Retina (tissue), 1 donor: ENCODE results near the gene APOA4.
"Not testable (repeated sequence)": the region's sequence is repeated elsewhere in the genome, so short reads cannot be mapped to it uniquely, and the experiment has no call there.

Experiments used
- DNase-seq: peaks from one replicate; pipeline ENCODE4 v3.0.0-alpha.2; 2016

The APOA4 gene

GRCh38 chr11:116829525-116830183 is 6.5 kb upstream of the APOA4 start, which contains the start of gene APOC3:
Gene APOC3, plus strand, starts transcription at chr11:116829907. Its CDS starts 676 bp downstream, at chr11:116830583.
- no peak for DNase-seq

GRCh38 chr11:116828632-116829524 is 5.8 kb upstream of the APOA4 start:
- DNase-seq: no peak

- DNase-seq: no peak
Observed at GRCh38 chr11:116827461-116827860, 4.4 kb upstream of the APOA4 start.

- DNase-seq: no peak
Observed at GRCh38 chr11:116826751-116827431, 3.8 kb upstream of the APOA4 start.

- DNase-seq: no peak
Observed at GRCh38 chr11:116825854-116826750, 3.0 kb upstream of the APOA4 start.

GRCh38 chr11:116825434-116825833 is 2.3 kb upstream of the APOA4 start:
- DNase-seq: no peak

GRCh38 chr11:116822575-116822974 is 529 bp downstream of the APOA4 start:
- no peak for DNase-seq

GRCh38 chr11:116821050-116821918 is 1.8 kb downstream of the APOA4 start:
- DNase-seq: no peak

- DNase-seq: no peak
Observed at GRCh38 chr11:116819049-116819448, 4.1 kb downstream of the APOA4 start.

- no peak for DNase-seq
Observed at GRCh38 chr11:116814502-116814901, 8.6 kb downstream of the APOA4 start.

GRCh38 chr11:116813781-116814471 is 9.2 kb downstream of the APOA4 start:
- DNase-seq: no peak

GRCh38 chr11:116813170-116813569 is 9.9 kb downstream of the APOA4 start:
- no peak for DNase-seq

- no peak for DNase-seq
Observed at GRCh38 chr11:116812109-116812508, 11.0 kb downstream of the APOA4 start.

- DNase-seq: no peak
Observed at GRCh38 chr11:116811194-116811593, 11.9 kb downstream of the APOA4 start.

- no peak for DNase-seq
Observed at GRCh38 chr11:116808262-116809175, 14.6 kb downstream of the APOA4 start.

- no peak for DNase-seq
Observed at GRCh38 chr11:116807601-116808261, 15.4 kb downstream of the APOA4 start.

GRCh38 chr11:116804001-116804400 is 19.1 kb downstream of the APOA4 start:
- DNase-seq: no peak

GRCh38 chr11:116801662-116802061 is 21.4 kb downstream of the APOA4 start:
- not testable (repeated sequence) for DNase-seq

GRCh38 chr11:116800610-116801009 is 22.5 kb downstream of the APOA4 start:
- DNase-seq: no peak
